IMR-90 (cell line): ENCODE measurements around the gene F3. TPM values are rescaled to one million over a fixed set of nuclear protein-coding genes. Genes with fewer than 3 reads are reported as not detected.

ENCODE experiments used
- ATAC-seq: fragments of 200-7000 bp; cut with Tn5 transposase; 2 replicates; pipeline ENCODE4 v1.9.1; 2020; ENCODE audit warnings: low read depth, mild to moderate bottlenecking, moderate library complexity
- BruUV-seq: library from RNA; stranded (reverse); fragments of 400-500 nt; replicated peaks from 2 replicates; lab custom pipeline; 2021; lab: Mats Ljungman, UMichigan
- CTCF ChIA-PET: fragments of 300-600 bp; formaldehyde crosslinking; extraction: SDS; loops from one replicate; lab custom pipeline; 2021; ENCODE audit warnings: antibody characterized with exemption; lab: Yijun Ruan, JAX
- POLR2A ChIA-PET: fragments of 300-600 bp; sonication (Branson Sonifier 250); formaldehyde crosslinking; loops from one replicate; lab custom pipeline; 2022; ENCODE audit warnings: antibody characterized with exemption; ENCODE audit not compliant: unreplicated experiment; lab: Charles Lee
- DNase-seq: peaks from one replicate; pipeline ENCODE4 v3.0.0; 2013
- H2AFZ ChIP-seq: replicated peaks from 2 replicates; pipeline ENCODE3; 2013; ENCODE audit warnings: low read length, mild to moderate bottlenecking; ENCODE audit not compliant: poor library complexity
- H2AK5ac ChIP-seq: 2 replicates; pipeline ENCODE4 v1.6.1; 2013; ENCODE audit warnings: low read depth, low read length, inconsistent platforms
- H2AK9ac ChIP-seq: replicated peaks from 2 replicates; pipeline ENCODE3; 2013; ENCODE audit warnings: mild to moderate bottlenecking, low read depth, low read length, moderate library complexity; ENCODE audit not compliant: poor library complexity
- H2BK120ac ChIP-seq: 2 replicates; pipeline ENCODE4 v1.6.1; 2013; ENCODE audit warnings: low read depth, low read length, inconsistent platforms
- H2BK15ac ChIP-seq: 3 replicates; pipeline ENCODE4 v1.6.1; 2013; ENCODE audit warnings: low read depth, low read length, inconsistent platforms
- H2BK20ac ChIP-seq: 2 replicates; pipeline ENCODE4 v1.6.1; 2013; ENCODE audit warnings: low read depth, mild to moderate bottlenecking, inconsistent platforms, low read length, moderate library complexity
- H2BK5ac ChIP-seq: 2 replicates; pipeline ENCODE4 v1.6.1; 2013; ENCODE audit warnings: mild to moderate bottlenecking, low read depth, low read length, inconsistent platforms; ENCODE audit not compliant: poor library complexity, severe bottlenecking
- H3K14ac ChIP-seq: replicated peaks from 2 replicates; pipeline ENCODE4 v1.6.1; 2013; ENCODE audit warnings: low read depth, low read length, inconsistent platforms
- H3K18ac ChIP-seq: 2 replicates; pipeline ENCODE4 v1.6.1; 2013; ENCODE audit warnings: low read depth, low read length, control low read depth
- H3K23ac ChIP-seq: 2 replicates; pipeline ENCODE4 v1.6.1; 2013; ENCODE audit warnings: low read depth, low read length, inconsistent platforms
- H3K27ac ChIP-seq: 2 replicates; pipeline ENCODE4 v1.5.1; 2013; ENCODE audit warnings: mild to moderate bottlenecking, control low read depth, low read length; ENCODE audit not compliant: insufficient read depth
- H3K27me3 ChIP-seq: 2 replicates; pipeline ENCODE4 v1.6.1; 2013; ENCODE audit warnings: low read length; ENCODE audit not compliant: control insufficient read depth, insufficient read depth
- H3K36me3 ChIP-seq: 2 replicates; pipeline ENCODE4 v1.6.1; 2013; ENCODE audit warnings: low read length, mixed read lengths; ENCODE audit not compliant: control insufficient read depth, insufficient read depth
- H3K4ac ChIP-seq: 2 replicates; pipeline ENCODE4 v1.6.1; 2013; ENCODE audit warnings: low read depth, low read length, inconsistent platforms
- H3K4me1 ChIP-seq: 2 replicates; pipeline ENCODE4 v1.6.1; 2013; ENCODE audit warnings: low read length, mixed read lengths; ENCODE audit not compliant: control insufficient read depth, insufficient read depth
- H3K4me2 ChIP-seq: 2 replicates; pipeline ENCODE4 v1.6.1; 2013; ENCODE audit warnings: low read depth, mild to moderate bottlenecking, control low read depth, low read length, moderate library complexity
- H3K4me3 ChIP-seq: 2 replicates; pipeline ENCODE4 v1.5.1; 2013; ENCODE audit warnings: low read depth, mild to moderate bottlenecking, control low read depth, low read length, moderate library complexity; ENCODE audit not compliant: insufficient read depth
- H3K56ac ChIP-seq: 2 replicates; pipeline ENCODE4 v1.6.1; 2013; ENCODE audit warnings: low read length, inconsistent platforms; ENCODE audit not compliant: insufficient read depth; ENCODE audit errors: extremely low read depth
- H3K79me1 ChIP-seq, 2 experiments: 2 replicates each; pipeline ENCODE4 v1.6.1; 2013; ENCODE audit warnings: low read length in 2 of 2, inconsistent platforms in 1 of 2, low read depth in 1 of 2
- H3K9ac ChIP-seq: 2 replicates; pipeline ENCODE4 v1.6.1; 2013; ENCODE audit warnings: low read depth, low read length, control low read depth
- H3K9me1 ChIP-seq: 2 replicates; pipeline ENCODE4 v1.6.1; 2013; ENCODE audit warnings: low read length, inconsistent platforms; ENCODE audit not compliant: insufficient read depth
- H3K9me3 ChIP-seq: 2 replicates; pipeline ENCODE4 v1.6.1; 2013; ENCODE audit warnings: low read length; ENCODE audit not compliant: control insufficient read depth, insufficient read depth
- H4K20me1 ChIP-seq: 2 replicates; pipeline ENCODE4 v1.6.1; 2013; ENCODE audit warnings: low read length, inconsistent platforms; ENCODE audit not compliant: insufficient read depth
- H4K5ac ChIP-seq: 2 replicates; pipeline ENCODE4 v1.6.1; 2013; ENCODE audit warnings: mild to moderate bottlenecking, low read depth, low read length, control low read depth
- H4K8ac ChIP-seq, 2 experiments: 2 replicates each; pipeline ENCODE4 v1.6.1; 2013; ENCODE audit warnings: low read depth in 2 of 2, low read length in 2 of 2, control low read depth in 1 of 2, inconsistent platforms in 1 of 2
- H4K91ac ChIP-seq: 2 replicates; pipeline ENCODE4 v1.6.1; 2013; ENCODE audit warnings: low read depth, low read length, inconsistent platforms; ENCODE audit not compliant: insufficient read depth
- BHLHE40 ChIP-seq: fragments of 150-350 bp; IDR thresholded peaks from 2 replicates; pipeline ENCODE4 v1.6.1; 2016; ENCODE audit warnings: mild to moderate bottlenecking, low read depth, low read length
- CEBPB ChIP-seq: IDR thresholded peaks from 2 replicates; pipeline ENCODE4 v1.6.1; 2012; ENCODE audit warnings: low read depth, low read length, improper control_type of control experiment
- CHD1 ChIP-seq: IDR thresholded peaks from 2 replicates; pipeline ENCODE4 v1.6.1; 2012; ENCODE audit warnings: low read depth, low read length, improper control_type of control experiment
- CTCF ChIP-seq: conservative IDR thresholded peaks from 2 replicates; pipeline ENCODE4 v1.5.1; 2012; ENCODE audit warnings: mild to moderate bottlenecking, low read depth, low read length, improper control_type of control experiment
- ELK1 ChIP-seq: fragments of 150-350 bp; IDR thresholded peaks from 2 replicates; pipeline ENCODE4 v1.6.1; 2016; ENCODE audit warnings: low read depth, mild to moderate bottlenecking, low read length, moderate library complexity, borderline replicate concordance
- MAFK ChIP-seq: IDR thresholded peaks from 2 replicates; pipeline ENCODE4 v1.6.1; 2012; ENCODE audit warnings: low read depth, low read length, improper control_type of control experiment
- MAZ ChIP-seq: IDR thresholded peaks from 2 replicates; pipeline ENCODE4 v1.6.1; 2012; ENCODE audit warnings: low read depth, mild to moderate bottlenecking, low read length, improper control_type of control experiment, moderate library complexity, borderline replicate concordance
- MXI1 ChIP-seq: IDR thresholded peaks from 2 replicates; pipeline ENCODE4 v1.6.1; 2012; ENCODE audit warnings: low read depth, mild to moderate bottlenecking, low read length, moderate library complexity, borderline replicate concordance
- NFE2L2 ChIP-seq: fragments of 150-350 bp; IDR thresholded peaks from 2 replicates; pipeline ENCODE4 v1.6.1; 2016; ENCODE audit warnings: low read depth, mild to moderate bottlenecking, low read length
- RAD21 ChIP-seq: IDR thresholded peaks from 2 replicates; pipeline ENCODE4 v1.6.1; 2012; ENCODE audit warnings: low read length, improper control_type of control experiment
- RCOR1 ChIP-seq: IDR thresholded peaks from 2 replicates; pipeline ENCODE4 v1.6.1; 2012; ENCODE audit warnings: mild to moderate bottlenecking, low read length, improper control_type of control experiment; ENCODE audit not compliant: insufficient replicate concordance
- RFX5 ChIP-seq: IDR thresholded peaks from 2 replicates; pipeline ENCODE4 v1.8.0; 2012; ENCODE audit warnings: low read depth, mild to moderate bottlenecking, low read length, moderate library complexity
- SMC3 ChIP-seq: fragments of 150-350 bp; IDR thresholded peaks from 2 replicates; pipeline ENCODE4 v1.6.1; 2016; ENCODE audit warnings: low read depth, mild to moderate bottlenecking, antibody characterized with exemption, low read length, moderate library complexity
- WGBS, 2 experiments: methylation state at CpG; one replicate each; pipeline versions ENCODE4 v1.1.5 to v1.1.7; 2013; ENCODE audit warnings: missing lambda C conversion rate in 2 of 2; ENCODE audit not compliant: insufficient read length in 1 of 2; ENCODE audit errors: extremely low coverage in 2 of 2; 5-methylcytosine and 5-hydroxymethylcytosine counted together
- dilution Hi-C: fragments of 300-500 bp; cut with HindIII; formaldehyde crosslinking; loops from one replicate; pipeline ENCODE4 v1.14.3; 2018; ENCODE audit warnings: low sequenced_read_pairs; ENCODE audit not compliant: unreplicated experiment
- in situ Hi-C: fragments of 300-500 bp; cut with MboI; formaldehyde crosslinking; loops from 3 replicates; pipeline ENCODE4 v1.14.3; 2019; ENCODE audit warnings: low sequenced_read_pairs, inconsistent platforms, mixed read lengths
- intact Hi-C: fragments of 100-400 bp; cut with micrococcal nuclease; formaldehyde crosslinking; loops from 2 replicates; pipeline ENCODE4 v1.10.0; 2022
- polyA plus RNA-seq, 3 experiments: library from polyadenylated mRNA; depleted of rRNA; stranded (reverse); fragments of >200 nt; gene quantifications; 2 replicates each; pipeline ENCODE4 v1.2.3, GENCODE V29; 2012; ENCODE audit warnings: low replicate concordance in 1 of 3
- total RNA-seq: library from RNA; depleted of rRNA; stranded (reverse); fragments of >200 nt; gene quantifications from 2 replicates; pipeline ENCODE4 v1.2.3, GENCODE V29; 2012

F3 gene
- total and polyA plus RNA-seq, 2 of the 4 experiments (the other 2 are of a cell fraction) = 75.6 to 126 TPM

- 0 out of 4 replicates have a peak, but pooled peaks cover 0 to 3% of the 10 kb centered on the region in 2 experiments for H3K79me1 ChIP-seq
- H3K27me3 ChIP-seq = no peaks in the 10 kb centered on the region
- H2AK5ac ChIP-seq = peak overlapping the region; percentile 52; the same call in 1 of the 2 replicates
- in situ Hi-C loops (no loop called here), intact Hi-C loops (loop anchor here (1.0 to 5.0 kb wide), 2 partner anchors 324 to 561 kb away; no protein-coding TSS in a partner anchor), dilution Hi-C loops (no loop called here)
- peak overlapping the region; percentile 40; the same call in 1 of the 2 replicates for H3K4ac ChIP-seq
- H3K9ac ChIP-seq = no peak overlapping the region
- no peak overlapping the region for H3K4me3 ChIP-seq
- H3K23ac ChIP-seq = 0 out of 2 replicates have a peak overlapping the region, but pooled peaks have one; percentile 24
- H3K14ac ChIP-seq = peak overlapping the region; percentile 70; the same call in 1 of the 2 replicates
- BruUV-seq = no TSS peak
- peak overlapping the region; percentile 4 for H2AK9ac ChIP-seq
- H2BK120ac ChIP-seq = no peak overlapping the region
- no peaks in the 10 kb centered on the region for H3K9me1 ChIP-seq
- no peak overlapping the region for H3K4me2 ChIP-seq
- TF ChIP-seq ELK1 (no peak), CTCF (peak; percentile 78), NFE2L2 (no peak), CEBPB (no peak), MAZ (no peak), RFX5 (no peak), MXI1 (no peak), BHLHE40 (no peak), RAD21 (peak; percentile 73), RCOR1 (no peak), SMC3 (peak; percentile 81), MAFK (no peak), CHD1 (no peak)
- H4K8ac ChIP-seq = peak overlapping the region in 1 of 2 experiments; percentile 68; a peak in 1 of 4 replicates
- H3K27ac ChIP-seq = no peak overlapping the region
- CTCF ChIA-PET = interaction anchor here (0.6 to 1.5 kb wide), 6 partner anchors 9 to 325 kb away, joined by 3 to 9 read pairs (median 3); no protein-coding TSS in a partner anchor
- no peaks in the 10 kb centered on the region for H3K9me3 ChIP-seq
- no peak overlapping the region for H2BK5ac ChIP-seq
- DNase-seq = peak; percentile 74
- no peak overlapping the region for H3K56ac ChIP-seq
- no peak overlapping the region for H3K18ac ChIP-seq
- no peaks in the 10 kb centered on the region for H3K4me1 ChIP-seq
- H2BK20ac ChIP-seq = 0 out of 2 replicates have a peak overlapping the region, but pooled peaks have one; percentile 65
- ATAC-seq = peak; percentile 98
- no peak overlapping the region for H4K91ac ChIP-seq
- peaks cover 6% of the 10 kb centered on the region for H3K36me3 ChIP-seq
- no peaks in the 10 kb centered on the region for H4K20me1 ChIP-seq
- POLR2A ChIA-PET = interaction anchor here (1.0 kb wide), 1 partner anchor 61 kb away, joined by 3 read pairs; the partner anchor contains the start of gene F3
- H2AFZ ChIP-seq = no peak overlapping the region
- H2BK15ac ChIP-seq = no peak overlapping the region; the same call in 2 of the 3 replicates
- WGBS, 2 experiments = 0% methylated on average over 1 of the region's 4 CpGs; no CpG with 5 or more reads in 1 of the 2 experiments
- no peak overlapping the region for H4K5ac ChIP-seq
These were observed 60.1 kb downstream of the F3 start for GRCh38 chr1:94481473-94481933.
